NB4 (cell line): ENCODE results near the gene GPR4.

Experiments
- DNase-seq: peaks from one replicate; pipeline ENCODE4 v3.0.0; 2010; ENCODE audit warnings: low read depth
- H3K4me3 ChIP-seq: one replicate; pipeline ENCODE4 v1.5.1; 2011; ENCODE audit warnings: mild to moderate bottlenecking, low read depth, low read length, moderate library complexity
- CTCF ChIP-seq: IDR thresholded peaks from one replicate; pipeline ENCODE4 v1.5.1; 2012; ENCODE audit warnings: low read depth, low read length
- MAX ChIP-seq: IDR thresholded peaks from 2 replicates; pipeline ENCODE4 v1.6.1; 2011; ENCODE audit warnings: low read depth, low read length
- MYC ChIP-seq: IDR thresholded peaks from 2 replicates; pipeline ENCODE4 v1.6.1; 2011; ENCODE audit warnings: low read depth, low read length
- POLR2A ChIP-seq: IDR thresholded peaks from 2 replicates; pipeline ENCODE4 v1.6.1; 2011; ENCODE audit warnings: mild to moderate bottlenecking; ENCODE audit not compliant: insufficient read length; ENCODE audit errors: extremely low read depth

The GPR4 gene

GRCh38 chr19:45556835-45557234 is 45.2 kb downstream of the GPR4 start:
- DNase-seq, result no peak
- no peak overlapping the region for H3K4me3 ChIP-seq
- TF ChIP-seq MYC (no peak), MAX (no peak), CTCF (no peak), POLR2A (no peak)

- no peak overlapping the region for H3K4me3 ChIP-seq
- no peak for TF ChIP-seq MYC
- no peak for TF ChIP-seq POLR2A
- TF ChIP-seq CTCF, result no peak
- no peak for TF ChIP-seq MAX
- no peak for DNase-seq
These were observed 47.5 kb downstream of the GPR4 start for GRCh38 chr19:45554481-45554880.

GRCh38 chr19:45553464-45553863 is 48.5 kb downstream of the GPR4 start:
- H3K4me3 ChIP-seq, result no peak overlapping the region
- TF ChIP-seq POLR2A (no peak), CTCF (no peak), MYC (no peak), MAX (no peak)
- no peak for DNase-seq

GRCh38 chr19:45547965-45548609 is 53.9 kb downstream of the GPR4 start:
- no peak overlapping the region for H3K4me3 ChIP-seq
- no peak for DNase-seq
- no peak for TF ChIP-seq POLR2A
- no peak for TF ChIP-seq CTCF
- TF ChIP-seq MYC, result no peak

GRCh38 chr19:45547211-45547770 is 54.7 kb downstream of the GPR4 start:
- DNase-seq, result no peak
- H3K4me3 ChIP-seq, result no peak overlapping the region
- TF ChIP-seq MYC (no peak), MAX (no peak), CTCF (no peak), POLR2A (no peak)

GRCh38 chr19:45542234-45542668 is 59.8 kb downstream of the GPR4 start:
- H3K4me3 ChIP-seq, result no peak overlapping the region
- TF ChIP-seq MYC (no peak), MAX (peak; percentile 37; the same call in 1 of the 2 replicates), POLR2A (no peak)
- DNase-seq, result peak; percentile 87
